ENCODE measurements around the gene SLC38A10.

Gene SLC38A10

DNA sequence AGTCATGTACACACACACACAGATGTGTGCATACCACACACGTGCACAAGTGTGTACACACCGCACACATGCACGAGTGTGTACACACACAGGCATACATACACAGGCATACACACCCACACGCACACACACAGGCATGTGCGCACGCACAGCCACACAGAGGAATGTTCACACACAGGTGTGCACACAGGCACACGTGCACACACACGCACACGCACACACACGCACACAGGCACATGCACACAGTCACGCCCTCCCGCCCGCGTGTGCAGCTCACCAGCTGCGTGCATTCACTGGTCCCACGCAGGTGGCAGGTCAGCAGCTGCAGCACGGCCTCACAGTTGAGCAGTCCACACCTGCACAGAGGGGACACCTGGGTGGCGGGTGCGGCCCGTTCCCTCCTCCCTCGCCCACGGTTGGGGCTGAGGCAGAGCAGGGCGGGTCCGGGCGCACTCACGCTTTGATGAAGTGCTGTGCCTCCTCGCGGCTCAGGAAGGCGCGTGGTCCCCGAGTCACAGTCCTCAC is 63.9 kb downstream of the SLC38A10 start:
- ATAC-seq (ENCODE audit: low read depth): no peak
- peaks cover 16% of the 10 kb centered on the region for H3K36me3 ChIP-seq (ENCODE audit: low read depth)

DNA sequence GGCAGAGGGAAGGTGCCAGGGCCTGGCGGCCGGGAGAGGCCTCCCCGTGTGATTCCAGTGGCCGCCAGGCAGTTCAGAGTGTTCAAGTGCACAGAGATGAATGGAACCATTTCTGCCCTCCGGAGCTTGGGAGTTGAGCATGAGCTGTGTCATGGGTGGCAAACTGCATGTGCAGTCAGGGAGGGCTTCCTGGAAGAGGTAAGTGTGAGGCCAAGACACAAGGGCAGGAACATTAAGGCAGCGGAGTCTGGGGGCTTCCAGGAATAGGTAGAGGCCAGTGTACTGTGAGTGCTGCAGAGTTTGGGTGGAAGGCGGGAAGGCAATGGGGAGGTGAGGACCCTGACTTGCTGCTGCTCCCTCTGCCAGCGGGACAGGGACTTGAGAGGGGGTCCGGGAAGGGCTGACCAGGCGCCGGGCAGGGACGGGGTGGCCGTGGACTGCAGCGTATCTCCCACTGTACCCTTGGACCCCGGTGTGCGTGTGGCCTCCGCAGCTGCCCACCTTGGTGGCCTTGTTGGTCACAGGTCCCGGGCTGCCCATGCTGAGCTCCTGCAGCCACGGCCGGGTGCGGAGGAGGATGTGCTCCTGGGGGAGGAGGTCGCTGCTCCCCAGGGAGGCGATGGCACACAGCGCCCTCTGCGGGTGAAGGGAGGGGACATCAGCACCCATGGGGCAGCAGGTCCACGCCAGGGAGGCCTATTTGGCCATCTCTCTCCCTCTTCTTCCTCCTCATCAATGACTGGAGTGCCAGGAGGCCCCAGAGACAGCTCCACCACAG is 64.9 kb downstream of the SLC38A10 start:
- Histone ChIP-seq H3K27ac (ENCODE audit: poor library complexity, severe bottlenecking) (no peak overlapping the region), H3K4me1 (ENCODE audit: insufficient read depth, poor library complexity, severe bottlenecking) (no peaks in the 10 kb centered on the region), H3K36me3 (ENCODE audit: low read depth) (peaks cover 16% of the 10 kb centered on the region), H3K4me3 (ENCODE audit: severe bottlenecking) (no peak overlapping the region), H3K27me3 (ENCODE audit: insufficient read depth, poor library complexity, severe bottlenecking) (no peaks in the 10 kb centered on the region), H3K9me3 (ENCODE audit: severe bottlenecking) (peaks cover 3% of the 10 kb centered on the region)
- TF ChIP-seq, protein P1, sequence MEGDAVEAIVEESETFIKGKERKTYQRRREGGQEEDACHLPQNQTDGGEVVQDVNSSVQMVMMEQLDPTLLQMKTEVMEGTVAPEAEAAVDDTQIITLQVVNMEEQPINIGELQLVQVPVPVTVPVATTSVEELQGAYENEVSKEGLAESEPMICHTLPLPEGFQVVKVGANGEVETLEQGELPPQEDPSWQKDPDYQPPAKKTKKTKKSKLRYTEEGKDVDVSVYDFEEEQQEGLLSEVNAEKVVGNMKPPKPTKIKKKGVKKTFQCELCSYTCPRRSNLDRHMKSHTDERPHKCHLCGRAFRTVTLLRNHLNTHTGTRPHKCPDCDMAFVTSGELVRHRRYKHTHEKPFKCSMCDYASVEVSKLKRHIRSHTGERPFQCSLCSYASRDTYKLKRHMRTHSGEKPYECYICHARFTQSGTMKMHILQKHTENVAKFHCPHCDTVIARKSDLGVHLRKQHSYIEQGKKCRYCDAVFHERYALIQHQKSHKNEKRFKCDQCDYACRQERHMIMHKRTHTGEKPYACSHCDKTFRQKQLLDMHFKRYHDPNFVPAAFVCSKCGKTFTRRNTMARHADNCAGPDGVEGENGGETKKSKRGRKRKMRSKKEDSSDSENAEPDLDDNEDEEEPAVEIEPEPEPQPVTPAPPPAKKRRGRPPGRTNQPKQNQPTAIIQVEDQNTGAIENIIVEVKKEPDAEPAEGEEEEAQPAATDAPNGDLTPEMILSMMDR (IDR thresholded peaks at IDR 0.05; ENCODE audit: poor library complexity, severe bottlenecking): peak; percentile 16
- DNase-seq (ENCODE audit: low spot score) (no peak), ATAC-seq (ENCODE audit: low read depth) (no peak)

More for the DNA sequence above, 63.9 kb downstream of the SLC38A10 start:
- no peaks in the 10 kb centered on the region for H3K4me1 ChIP-seq (ENCODE audit: insufficient read depth, poor library complexity, severe bottlenecking)
- no peak for DNase-seq (ENCODE audit: low spot score)
- no peak overlapping the region for H3K27ac ChIP-seq (ENCODE audit: poor library complexity, severe bottlenecking)
- no peaks in the 10 kb centered on the region for H3K27me3 ChIP-seq (ENCODE audit: insufficient read depth, poor library complexity, severe bottlenecking)
- peaks cover 3% of the 10 kb centered on the region for H3K9me3 ChIP-seq (ENCODE audit: severe bottlenecking)
- no peak overlapping the region for H3K4me3 ChIP-seq (ENCODE audit: severe bottlenecking)
- TF ChIP-seq, protein P1 (IDR thresholded peaks at IDR 0.05; ENCODE audit: poor library complexity, severe bottlenecking): no peak

DNA sequence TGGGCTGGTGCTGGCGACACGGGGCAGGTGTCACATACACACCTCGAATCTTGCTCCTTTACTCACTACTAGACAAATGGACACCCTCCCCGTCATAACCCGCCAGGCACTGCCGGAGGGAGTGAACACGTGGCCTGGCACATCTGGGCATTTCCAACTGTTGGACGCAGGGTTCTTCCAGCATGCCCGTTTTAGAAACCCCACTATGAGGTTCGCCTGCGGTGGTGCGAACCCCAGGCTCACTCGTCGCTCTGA is 65.5 kb downstream of the SLC38A10 start:
- Histone ChIP-seq H3K4me3 (ENCODE audit: severe bottlenecking) (no peak overlapping the region), H3K27ac (ENCODE audit: poor library complexity, severe bottlenecking) (no peak overlapping the region), H3K9me3 (ENCODE audit: severe bottlenecking) (peaks cover 3% of the 10 kb centered on the region), H3K4me1 (ENCODE audit: insufficient read depth, poor library complexity, severe bottlenecking) (no peaks in the 10 kb centered on the region), H3K36me3 (ENCODE audit: low read depth) (peaks cover 16% of the 10 kb centered on the region), H3K27me3 (ENCODE audit: insufficient read depth, poor library complexity, severe bottlenecking) (no peaks in the 10 kb centered on the region)
- ATAC-seq (ENCODE audit: low read depth) (no peak), DNase-seq (ENCODE audit: low spot score) (no peak)
- TF ChIP-seq, protein P1 (IDR thresholded peaks at IDR 0.05; ENCODE audit: poor library complexity, severe bottlenecking): no peak

DNA sequence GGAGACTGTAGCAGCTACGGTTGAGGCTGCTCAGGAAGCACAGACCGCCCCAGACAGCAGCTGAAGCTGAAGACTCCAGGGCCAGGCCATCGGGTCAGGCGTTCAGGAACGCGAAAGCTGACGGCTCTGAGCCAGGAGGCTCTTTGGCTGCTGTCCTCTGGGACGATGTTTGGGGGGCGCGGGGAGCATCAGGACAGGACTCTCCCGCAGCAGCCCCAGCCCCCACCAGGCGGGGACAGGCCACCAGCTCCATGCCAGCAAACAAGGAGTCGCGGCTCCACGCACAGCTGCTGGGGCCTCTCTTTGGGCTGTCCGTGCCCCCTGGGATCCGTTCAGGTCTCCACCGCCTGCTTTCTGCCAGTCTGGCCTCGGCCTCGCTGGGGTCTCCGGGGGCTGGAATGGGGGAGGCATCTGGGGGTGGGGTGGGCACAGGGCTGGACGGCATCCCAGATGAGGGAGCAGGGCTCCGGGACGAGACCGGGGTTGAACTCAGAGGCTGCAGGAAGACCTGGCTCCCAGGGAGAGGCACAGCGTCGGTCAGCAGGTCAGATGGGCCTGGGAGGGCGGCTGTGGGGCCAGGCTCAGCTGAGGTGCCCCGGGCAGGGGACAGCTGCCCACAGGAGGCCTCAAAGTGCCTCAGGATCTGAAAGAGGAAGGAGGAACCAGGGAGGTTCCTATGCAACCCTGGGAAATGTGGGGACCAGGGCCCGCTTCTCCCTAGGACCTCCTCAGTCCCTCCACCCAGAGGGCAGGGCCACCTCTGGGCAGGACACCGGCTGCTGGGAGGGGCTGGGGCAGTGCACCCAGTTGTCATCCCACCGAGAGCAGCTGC is 66.1 kb downstream of the SLC38A10 start:
- H3K27me3 ChIP-seq (ENCODE audit: insufficient read depth, poor library complexity, severe bottlenecking): no peaks in the 10 kb centered on the region
- ATAC-seq (ENCODE audit: low read depth) (no peak), DNase-seq (ENCODE audit: low spot score) (no peak)
- TF ChIP-seq, protein P1 (IDR thresholded peaks at IDR 0.05; ENCODE audit: poor library complexity, severe bottlenecking): no peak
- H3K4me3 ChIP-seq (ENCODE audit: severe bottlenecking): no peak overlapping the region
- H3K27ac ChIP-seq (ENCODE audit: poor library complexity, severe bottlenecking): no peak overlapping the region
- peaks cover 3% of the 10 kb centered on the region for H3K9me3 ChIP-seq (ENCODE audit: severe bottlenecking)
- H3K4me1 ChIP-seq (ENCODE audit: insufficient read depth, poor library complexity, severe bottlenecking): no peaks in the 10 kb centered on the region
- peaks cover 16% of the 10 kb centered on the region for H3K36me3 ChIP-seq (ENCODE audit: low read depth)
